Smooth muscle cell (in vitro differentiated cells): Measurements from ENCODE around the gene NKX6-1. TPM values are rescaled to one million over a fixed set of nuclear protein-coding genes. Genes with fewer than 3 reads are reported as not detected.

Experiments used
- DNase-seq: peaks from one replicate; lab custom pipeline; 2025; ENCODE audit not compliant: unreplicated experiment; lab: John Stamatoyannopoulos, UW
- H2AFZ ChIP-seq: fragments of 200-600 bp; sonication (generic); 2 replicates; pipeline ENCODE4 v1.6.0; 2016; ENCODE audit warnings: antibody characterized with exemption, low read depth, mild to moderate bottlenecking
- H3F3A ChIP-seq: fragments of 200-600 bp; sonication (generic); 2 replicates; pipeline ENCODE4 v1.6.0; 2017; ENCODE audit warnings: antibody characterized with exemption, low read depth
- H3K27ac ChIP-seq: fragments of 200-600 bp; sonication (generic); 2 replicates; pipeline ENCODE4 v1.5.1; 2016; ENCODE audit warnings: low read depth, mild to moderate bottlenecking
- H3K27me3 ChIP-seq: fragments of 200-600 bp; sonication (generic); 2 replicates; pipeline ENCODE4 v1.6.1; 2016; ENCODE audit warnings: low read depth, mild to moderate bottlenecking
- H3K36me3 ChIP-seq: fragments of 200-600 bp; sonication (generic); 2 replicates; pipeline ENCODE4 v1.5.1; 2016; ENCODE audit warnings: low read depth
- H3K4me1 ChIP-seq: fragments of 200-600 bp; sonication (generic); 2 replicates; pipeline ENCODE4 v1.5.1; 2016; ENCODE audit warnings: low read depth
- H3K4me2 ChIP-seq: fragments of 200-600 bp; sonication (generic); 2 replicates; pipeline ENCODE4 v1.6.0; 2016; ENCODE audit warnings: mild to moderate bottlenecking
- H3K4me3 ChIP-seq: fragments of 200-600 bp; sonication (generic); 2 replicates; pipeline ENCODE4 v1.5.1; 2016; ENCODE audit warnings: mild to moderate bottlenecking
- H3K79me2 ChIP-seq: fragments of 200-600 bp; sonication (generic); 2 replicates; pipeline ENCODE4 v1.6.0; 2016; ENCODE audit warnings: low read depth, mild to moderate bottlenecking
- H3K9ac ChIP-seq: fragments of 200-600 bp; sonication (generic); 2 replicates; pipeline ENCODE4 v1.6.0; 2016; ENCODE audit warnings: low read depth
- H3K9me3 ChIP-seq: fragments of 200-600 bp; sonication (generic); replicated peaks from 2 replicates; pipeline ENCODE4 v1.5.1; 2016; ENCODE audit warnings: low read depth
- H4K20me1 ChIP-seq: fragments of 200-600 bp; sonication (generic); 2 replicates; pipeline ENCODE4 v1.6.0; 2016; ENCODE audit warnings: low read depth
- WGBS: methylation state at CpG from one replicate; pipeline ENCODE4 v1.1.7; 2016; ENCODE audit warnings: low lambda C conversion rate; 5-methylcytosine and 5-hydroxymethylcytosine counted together
- polyA plus RNA-seq: library from polyadenylated mRNA; unstranded; fragments of >200 nt; fragmentation: Nextera tagmentation; extraction: Ambion mirVana; gene quantifications from 2 replicates; pipeline ENCODE4 v1.2.1, GENCODE V29; 2016
- total RNA-seq: library from RNA; depleted of rRNA; stranded (reverse); fragments of >200 nt; gene quantifications from 2 replicates; pipeline ENCODE4 v1.2.3, GENCODE V29; 2014
- TF ChIP-seq, protein P1 (sequence below): fragments of 200-600 bp; sonication (generic); IDR thresholded peaks from 2 replicates; pipeline ENCODE4 v1.5.1; 2017; ENCODE audit warnings: borderline replicate concordance, mild to moderate bottlenecking, antibody characterized with exemption; ENCODE audit not compliant: insufficient read depth, poor library complexity, severe bottlenecking

NKX6-1 gene
- total and polyA plus RNA-seq, 2 experiments from 2014 or later = not detected

DNA sequence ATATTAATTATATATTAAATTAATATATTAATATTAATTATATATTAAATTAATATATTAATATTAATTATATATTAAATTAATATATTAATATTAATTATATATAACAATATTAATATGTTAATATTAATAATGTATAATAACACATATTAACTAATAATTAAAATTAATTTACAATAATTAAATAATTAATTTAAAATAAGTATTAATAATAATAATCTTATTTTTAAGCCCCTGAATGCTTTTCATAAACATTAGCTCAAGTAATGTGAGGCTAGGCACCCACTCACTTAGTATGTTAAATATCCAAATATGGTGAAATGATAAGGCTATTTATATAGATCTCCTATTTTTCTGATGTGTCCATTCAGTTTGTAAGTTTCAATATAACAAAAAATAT, 26.9 kb downstream of the NKX6-1 start:
- Histone ChIP-seq H3K27me3 (peaks cover 11% of the 10 kb centered on the region), H2AFZ (no peak overlapping the region), H3K36me3 (no peaks in the 10 kb centered on the region), H3K4me1 (no peaks in the 10 kb centered on the region), H3K79me2 (no peaks in the 10 kb centered on the region), H3F3A (no peaks in the 10 kb centered on the region), H3K27ac (no peak overlapping the region), H3K4me3 (no peak overlapping the region), H3K9ac (no peak overlapping the region), H3K9me3 (no peaks in the 10 kb centered on the region), H3K4me2 (no peak overlapping the region), H4K20me1 (no peaks in the 10 kb centered on the region)
- DNase-seq = no peak
- TF ChIP-seq, protein P1, sequence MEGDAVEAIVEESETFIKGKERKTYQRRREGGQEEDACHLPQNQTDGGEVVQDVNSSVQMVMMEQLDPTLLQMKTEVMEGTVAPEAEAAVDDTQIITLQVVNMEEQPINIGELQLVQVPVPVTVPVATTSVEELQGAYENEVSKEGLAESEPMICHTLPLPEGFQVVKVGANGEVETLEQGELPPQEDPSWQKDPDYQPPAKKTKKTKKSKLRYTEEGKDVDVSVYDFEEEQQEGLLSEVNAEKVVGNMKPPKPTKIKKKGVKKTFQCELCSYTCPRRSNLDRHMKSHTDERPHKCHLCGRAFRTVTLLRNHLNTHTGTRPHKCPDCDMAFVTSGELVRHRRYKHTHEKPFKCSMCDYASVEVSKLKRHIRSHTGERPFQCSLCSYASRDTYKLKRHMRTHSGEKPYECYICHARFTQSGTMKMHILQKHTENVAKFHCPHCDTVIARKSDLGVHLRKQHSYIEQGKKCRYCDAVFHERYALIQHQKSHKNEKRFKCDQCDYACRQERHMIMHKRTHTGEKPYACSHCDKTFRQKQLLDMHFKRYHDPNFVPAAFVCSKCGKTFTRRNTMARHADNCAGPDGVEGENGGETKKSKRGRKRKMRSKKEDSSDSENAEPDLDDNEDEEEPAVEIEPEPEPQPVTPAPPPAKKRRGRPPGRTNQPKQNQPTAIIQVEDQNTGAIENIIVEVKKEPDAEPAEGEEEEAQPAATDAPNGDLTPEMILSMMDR = no peak

DNA sequence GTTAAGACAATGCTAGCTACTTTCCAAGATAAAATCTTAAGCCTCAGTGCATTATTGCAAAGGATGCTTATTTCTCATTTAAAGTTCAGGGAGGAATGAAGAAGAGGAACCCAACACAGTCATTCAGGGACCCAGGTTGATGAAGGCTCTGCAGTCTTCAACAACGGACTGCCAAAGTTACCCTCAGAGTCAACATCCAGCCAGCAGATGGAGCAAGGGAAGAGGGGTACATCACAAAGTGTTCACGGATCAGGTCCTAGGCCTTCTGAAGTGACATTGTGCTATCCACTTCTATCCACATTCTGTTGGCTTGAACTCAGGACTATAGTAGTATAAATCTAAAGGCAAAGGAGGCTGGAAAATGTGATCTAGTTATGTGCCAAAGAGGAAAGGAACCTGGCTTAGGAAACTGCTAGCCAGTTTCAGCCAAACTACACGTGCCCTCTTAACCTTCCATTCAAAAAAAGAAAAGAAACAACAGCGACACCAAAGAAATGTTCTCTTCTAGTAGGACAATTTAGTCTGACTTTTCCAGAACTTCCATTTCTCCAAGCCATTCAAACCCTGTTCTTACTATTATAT, 28.8 kb downstream of the NKX6-1 start:
- no peaks in the 10 kb centered on the region for H3K9me3 ChIP-seq
- DNase-seq = no peak
- TF ChIP-seq, protein P1 = no peak
- H3K4me2 ChIP-seq = no peak overlapping the region
- H3F3A ChIP-seq = no peaks in the 10 kb centered on the region
- no peaks in the 10 kb centered on the region for H3K79me2 ChIP-seq
- H3K36me3 ChIP-seq = no peaks in the 10 kb centered on the region
- no peaks in the 10 kb centered on the region for H4K20me1 ChIP-seq
- H3K27me3 ChIP-seq = peaks cover 10% of the 10 kb centered on the region
- no peak overlapping the region for H3K9ac ChIP-seq
- WGBS = 46% methylated on average over 4 of the region's 4 CpGs
- H3K4me3 ChIP-seq = no peak overlapping the region
- no peak overlapping the region for H3K27ac ChIP-seq
- no peak overlapping the region for H2AFZ ChIP-seq
- no peaks in the 10 kb centered on the region for H3K4me1 ChIP-seq

DNA sequence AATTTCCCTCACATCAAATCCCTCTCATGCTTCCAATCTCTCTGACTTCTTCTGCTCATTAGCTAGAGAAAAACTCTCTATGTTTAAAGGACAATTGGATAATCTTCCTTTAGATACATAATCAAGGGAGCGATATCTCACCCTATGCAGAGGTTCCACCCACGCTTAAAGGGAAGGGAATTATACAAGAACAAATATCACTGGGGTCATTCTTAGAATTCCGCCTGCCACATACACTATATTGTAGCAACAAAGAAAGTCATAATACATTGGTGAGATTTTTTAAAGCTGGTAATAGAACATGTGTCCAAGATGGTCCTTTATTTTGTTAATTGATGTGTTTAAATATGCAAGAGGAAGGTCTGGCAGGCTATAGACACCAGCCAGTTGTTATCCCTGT, 31.5 kb downstream of the NKX6-1 start:
- Histone ChIP-seq H3K36me3 (no peaks in the 10 kb centered on the region), H2AFZ (no peak overlapping the region), H3K9me3 (peaks cover 4% of the 10 kb centered on the region), H3K9ac (no peak overlapping the region), H3K4me2 (no peak overlapping the region), H3K27ac (no peak overlapping the region), H4K20me1 (no peaks in the 10 kb centered on the region), H3K4me3 (no peak overlapping the region), H3K27me3 (peaks cover 6% of the 10 kb centered on the region), H3K79me2 (no peaks in the 10 kb centered on the region), H3F3A (no peaks in the 10 kb centered on the region), H3K4me1 (no peaks in the 10 kb centered on the region)
- WGBS = 55% methylated on average over 3 of the region's 3 CpGs
- DNase-seq = no peak
- TF ChIP-seq, protein P1 = no peak

DNA sequence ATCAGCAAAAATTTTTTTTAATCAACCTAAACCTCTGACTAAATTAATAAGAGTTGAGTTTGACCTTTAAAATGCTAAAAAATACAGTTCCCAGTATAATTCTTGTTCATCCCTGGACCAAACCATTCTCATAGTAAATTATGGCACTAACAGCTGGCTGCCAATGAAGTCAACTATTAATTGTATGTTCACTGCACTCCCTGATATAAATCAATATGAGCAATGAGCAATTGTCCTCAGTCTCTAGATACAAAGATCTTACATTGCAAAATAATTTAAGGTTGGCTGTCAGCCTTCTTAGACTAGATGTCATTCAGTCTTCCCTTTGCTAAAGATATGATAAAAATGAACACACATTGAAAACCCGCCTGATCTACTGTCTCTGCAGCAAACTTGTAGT, 39.3 kb downstream of the NKX6-1 start:
- Histone ChIP-seq H3K9ac (no peak overlapping the region), H3K27ac (no peak overlapping the region), H3K4me3 (no peak overlapping the region), H3K27me3 (peaks cover 12% of the 10 kb centered on the region), H3F3A (no peaks in the 10 kb centered on the region), H2AFZ (no peak overlapping the region), H3K9me3 (peaks cover 4% of the 10 kb centered on the region), H3K36me3 (no peaks in the 10 kb centered on the region), H3K79me2 (no peaks in the 10 kb centered on the region), H4K20me1 (no peaks in the 10 kb centered on the region), H3K4me2 (no peak overlapping the region), H3K4me1 (no peaks in the 10 kb centered on the region)
- no peak for DNase-seq
- 88% methylated on average over 1 of the region's 1 CpG for WGBS
- TF ChIP-seq, protein P1 = no peak
